OCI-M2 (cell line): ENCODE measurements around the gene BCAS3.
"Not testable (repeated sequence)": the region's sequence is repeated elsewhere in the genome, so short reads cannot be mapped to it uniquely, and the experiment has no call there.

Experiments
- DNase-seq: peaks from one replicate; lab custom pipeline; 2025; ENCODE audit not compliant: unreplicated experiment; lab: John Stamatoyannopoulos, UW

The BCAS3 gene

GRCh38 chr17:60863892-60864707, 186.4 kb downstream of the BCAS3 start:
- no peak for DNase-seq

DNA sequence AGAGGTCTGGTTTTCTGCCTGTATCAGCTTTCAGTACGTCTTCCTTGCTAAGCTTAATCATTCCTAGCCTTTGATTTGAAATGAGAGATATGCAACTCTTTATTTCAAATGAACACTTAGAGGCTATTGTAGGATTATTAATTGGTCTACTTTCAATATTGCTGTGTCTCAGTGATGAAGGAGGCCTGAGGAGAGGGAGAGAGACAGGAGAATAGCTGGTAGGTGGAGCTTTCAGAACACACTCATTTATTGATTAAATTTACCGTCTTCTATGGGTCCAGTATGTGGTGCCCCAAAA, 187.0 kb downstream of the BCAS3 start:
- DNase-seq: no peak

DNA sequence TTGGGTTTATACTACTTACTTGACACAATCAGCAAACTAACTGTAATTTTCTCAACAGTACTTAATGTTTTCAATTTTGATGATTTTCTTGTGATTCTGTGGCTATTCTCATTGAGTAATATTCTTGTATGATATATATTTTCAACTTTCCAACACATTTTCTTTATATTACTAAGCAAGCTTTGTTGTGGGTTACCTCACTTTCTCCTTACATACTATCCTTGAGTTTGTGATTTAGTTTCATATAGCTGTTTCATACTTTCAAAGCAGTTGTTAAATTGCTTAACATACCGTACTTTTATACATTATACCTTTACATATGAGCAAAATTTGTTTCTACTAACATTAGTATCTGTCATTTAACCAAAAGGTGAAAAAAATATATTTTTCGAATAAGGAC, 197.1 kb downstream of the BCAS3 start:
- no peak for DNase-seq

DNA sequence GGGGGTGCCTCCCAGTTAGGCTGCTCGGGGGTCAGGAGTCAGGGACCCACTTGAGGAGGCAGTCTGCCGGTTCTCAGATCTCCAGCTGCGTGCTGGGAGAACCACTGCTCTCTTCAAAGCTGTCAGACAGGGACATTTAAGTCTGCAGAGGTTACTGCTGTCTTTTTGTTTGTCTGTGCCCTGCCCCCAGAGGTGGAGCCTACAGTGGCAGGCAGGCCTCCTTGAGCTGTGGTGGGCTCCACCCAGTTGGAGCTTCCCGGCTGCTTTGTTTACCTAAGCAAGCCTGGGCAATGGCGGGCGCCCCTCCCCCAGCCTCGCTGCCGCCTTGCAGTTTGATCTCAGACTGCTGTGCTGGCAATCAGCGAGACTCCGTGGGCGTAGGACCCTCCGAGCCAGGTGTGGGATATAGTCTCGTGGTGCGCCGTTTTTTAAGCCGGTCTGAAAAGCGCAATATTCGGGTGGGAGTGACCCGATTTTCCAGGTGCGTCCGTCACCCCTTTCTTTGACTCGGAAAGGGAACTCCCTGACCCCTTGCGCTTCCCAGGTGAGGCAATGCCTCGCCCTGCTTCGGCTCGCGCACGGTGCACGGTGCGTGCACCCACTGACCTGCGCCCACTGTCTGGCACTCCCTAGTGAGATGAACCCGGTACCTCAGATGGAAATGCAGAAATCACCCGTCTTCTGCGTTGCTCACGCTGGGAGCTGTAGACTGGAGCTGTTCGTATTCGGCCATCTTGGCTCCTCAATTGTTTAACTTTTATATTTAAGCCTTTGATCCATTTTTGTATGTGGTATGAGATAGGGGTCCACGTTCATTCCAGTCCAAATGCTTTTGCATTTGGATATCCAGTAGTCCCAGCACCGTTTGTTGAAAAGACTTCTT, 209.3 kb downstream of the BCAS3 start:
- DNase-seq: not testable (repeated sequence)

- DNase-seq: no peak
Observed at GRCh38 chr17:60887614-60888028, 210.0 kb downstream of the BCAS3 start.

DNA sequence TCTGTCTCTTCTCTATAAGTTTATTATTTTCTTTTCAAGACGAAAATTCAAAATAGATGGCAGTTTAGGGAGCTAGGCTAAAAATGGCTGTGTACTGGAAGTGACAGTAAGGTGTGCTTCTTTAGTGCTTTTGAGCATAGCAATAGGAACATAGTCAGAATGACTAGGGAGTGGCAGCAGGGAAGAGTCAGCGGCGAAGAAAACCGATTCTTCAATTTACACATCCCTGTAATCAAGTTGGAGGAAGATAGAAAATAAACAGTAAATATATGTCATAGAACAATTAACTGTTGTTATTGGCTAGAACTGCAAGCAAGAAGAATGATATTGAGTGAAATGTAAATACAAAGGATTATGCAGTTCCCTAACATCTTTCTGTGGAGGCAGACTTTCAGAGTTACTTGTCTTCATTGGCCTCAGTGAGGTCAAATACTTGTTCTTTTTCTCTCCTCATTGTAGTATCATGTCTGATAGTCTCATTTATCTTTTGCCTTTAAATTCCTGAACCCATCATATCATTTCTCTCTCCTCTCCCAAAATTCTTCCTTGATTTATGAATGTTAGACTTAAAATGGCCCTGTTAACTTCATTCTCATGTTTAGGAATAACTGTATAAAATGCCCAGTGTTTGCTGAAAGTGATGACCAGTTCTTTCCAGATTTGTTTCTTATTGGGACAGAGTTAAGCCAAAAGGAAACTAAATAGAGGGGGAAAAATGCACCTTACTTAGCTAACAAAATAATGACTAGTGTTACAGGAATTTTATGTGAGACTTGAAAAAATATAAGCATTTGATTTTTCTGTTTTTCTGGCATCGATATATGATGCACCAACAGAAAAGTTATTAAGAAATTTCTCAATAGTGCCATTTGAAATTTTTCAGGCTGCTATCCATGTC, 211.4 kb downstream of the BCAS3 start:
- no peak for DNase-seq

DNA sequence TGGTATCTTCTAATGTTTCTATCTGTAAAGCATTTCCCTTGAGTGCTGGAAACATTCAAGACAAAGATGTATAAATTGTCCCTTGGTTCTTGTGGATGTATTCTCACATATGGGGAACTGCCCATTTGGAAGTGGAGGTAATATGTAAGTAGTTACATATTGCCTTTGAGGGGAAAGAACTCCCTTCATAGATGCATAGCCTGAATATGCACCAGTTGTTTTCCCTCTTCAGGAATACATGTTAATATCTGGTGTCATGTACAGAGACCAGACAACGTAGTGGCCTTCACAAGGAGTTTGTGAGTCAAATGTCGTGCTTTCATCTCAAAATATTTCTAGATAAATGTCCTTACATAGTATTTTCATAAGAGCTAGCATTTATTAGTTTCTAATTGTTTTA, 213.5 kb downstream of the BCAS3 start:
- no peak for DNase-seq

- no peak for DNase-seq
Observed at GRCh38 chr17:60893475-60893874, 215.8 kb downstream of the BCAS3 start.

GRCh38 chr17:60896996-60897395, 219.3 kb downstream of the BCAS3 start:
- DNase-seq: no peak

DNA sequence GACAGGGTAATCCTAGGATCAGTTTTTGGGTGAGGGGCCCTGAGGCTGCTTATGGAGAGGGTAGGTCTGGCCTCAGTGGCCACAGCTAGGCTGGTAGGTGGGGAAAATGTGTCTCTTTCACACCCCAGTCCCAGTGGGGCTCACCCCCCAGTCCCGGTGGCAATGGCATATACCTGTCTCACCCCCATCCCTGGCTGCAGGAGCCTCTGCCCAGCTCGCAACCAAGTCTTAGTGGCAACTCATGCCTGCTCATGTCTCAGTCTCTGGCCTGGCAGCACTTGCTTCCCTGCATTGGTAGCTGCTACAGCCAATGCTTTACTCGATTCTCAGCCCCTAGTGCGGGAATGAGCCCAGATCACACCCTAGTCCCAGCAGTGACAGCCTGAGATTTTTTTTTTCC, 221.5 kb downstream of the BCAS3 start:
- DNase-seq: no peak

- DNase-seq: no peak
Observed at GRCh38 chr17:60900688-60901087, 223.0 kb downstream of the BCAS3 start.

- no peak for DNase-seq
Observed at GRCh38 chr17:60901242-60901641, 223.6 kb downstream of the BCAS3 start.

GRCh38 chr17:60901806-60902205, 224.2 kb downstream of the BCAS3 start:
- no peak for DNase-seq

DNA sequence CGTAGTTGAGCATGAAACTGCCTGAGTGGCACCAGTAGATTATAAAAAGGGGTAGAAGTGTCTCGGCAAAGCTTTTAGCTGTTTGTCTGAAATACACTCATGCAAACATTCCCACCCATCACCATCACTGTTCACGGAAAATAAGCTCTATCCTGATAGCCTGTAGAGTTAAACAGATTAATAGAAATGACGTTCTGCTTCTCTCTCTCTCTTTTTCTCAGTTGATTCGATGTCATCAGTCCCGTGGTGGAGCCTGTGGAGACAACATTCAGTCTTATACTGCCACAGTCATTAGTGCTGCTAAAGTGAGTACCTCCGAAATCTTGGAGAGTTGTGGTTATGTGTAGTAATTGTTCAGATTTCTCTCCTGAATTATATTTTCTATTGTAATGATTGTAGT, 224.7 kb downstream of the BCAS3 start:
- DNase-seq: no peak

- no peak for DNase-seq
Observed at GRCh38 chr17:60904582-60904981, 226.9 kb downstream of the BCAS3 start.

- no peak for DNase-seq
Observed at GRCh38 chr17:60905709-60906108, 228.1 kb downstream of the BCAS3 start.

DNA sequence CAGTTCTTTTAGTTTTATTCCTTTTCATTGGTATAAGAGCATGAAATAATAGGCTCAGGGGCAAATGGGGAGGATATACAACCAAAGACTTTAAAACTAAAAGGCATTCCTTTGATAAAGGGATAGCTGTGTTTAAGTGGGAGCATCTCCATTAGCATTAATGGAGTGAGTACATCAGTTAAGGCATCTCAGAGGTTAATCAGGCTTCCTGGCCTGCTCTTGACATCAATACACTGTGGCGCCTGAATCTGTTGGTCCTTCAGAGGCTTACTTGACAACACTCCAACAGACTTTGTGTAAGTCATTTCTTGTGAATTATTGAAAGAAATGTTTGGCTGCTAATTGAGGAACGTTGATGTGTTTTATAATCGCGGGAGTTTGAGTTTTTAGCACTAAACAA, 230.7 kb downstream of the BCAS3 start:
- DNase-seq: no peak

GRCh38 chr17:60909405-60909804, 231.8 kb downstream of the BCAS3 start:
- DNase-seq: no peak

- DNase-seq: no peak
Observed at GRCh38 chr17:60910415-60910814, 232.8 kb downstream of the BCAS3 start.

DNA sequence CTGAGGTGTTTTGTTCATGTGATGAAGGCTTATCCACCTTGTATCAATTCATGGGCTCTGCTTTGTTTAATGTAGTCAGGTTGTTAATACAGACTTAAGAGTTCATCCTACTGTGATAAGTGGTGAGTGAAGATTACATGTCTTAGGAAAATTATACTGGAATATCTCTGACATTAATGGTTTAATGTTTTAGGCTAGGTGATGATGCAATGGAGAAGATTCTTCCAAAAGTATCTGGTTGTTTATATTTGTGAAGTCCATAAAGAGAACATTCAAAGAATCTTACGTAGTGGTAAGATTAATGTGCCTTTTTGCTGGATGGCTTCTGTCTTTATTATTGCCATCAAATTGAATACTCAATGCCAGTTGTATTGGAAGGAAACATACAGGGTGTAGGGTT, 236.4 kb downstream of the BCAS3 start:
- no peak for DNase-seq

DNA sequence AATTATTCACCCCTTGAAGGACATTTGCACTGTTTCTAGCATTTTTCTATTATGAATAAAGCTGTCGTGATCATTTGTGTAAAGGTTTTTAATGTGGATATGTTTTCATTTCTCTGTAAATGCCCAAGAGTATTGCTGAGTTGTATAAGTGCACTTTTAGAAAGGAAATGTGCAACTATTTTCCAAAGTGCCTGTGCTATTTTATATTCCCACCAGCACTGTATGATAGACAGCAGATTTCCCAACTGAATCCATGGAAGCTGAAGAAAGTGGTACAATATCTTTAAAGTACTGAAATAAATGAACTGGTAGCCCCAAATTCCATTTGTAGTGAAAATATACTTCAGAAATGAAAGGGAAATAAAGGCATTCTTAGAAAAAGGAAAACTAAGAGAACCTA, 238.4 kb downstream of the BCAS3 start:
- no peak for DNase-seq
